Rectal smooth muscle tissue (tissue), 1 donor: ENCODE results near the gene ITGA3.

ENCODE experiments used
- H3K27ac ChIP-seq: one replicate; pipeline ENCODE4 v1.7.0; 2013; ENCODE audit warnings: low read depth, low read length, inconsistent platforms
- H3K27me3 ChIP-seq: one replicate; pipeline ENCODE4 v1.7.0; 2013; ENCODE audit warnings: low read length; ENCODE audit not compliant: control insufficient read depth, insufficient read depth
- H3K36me3 ChIP-seq: one replicate; pipeline ENCODE4 v1.7.0; 2013; ENCODE audit warnings: low read length; ENCODE audit not compliant: control insufficient read depth, insufficient read depth
- H3K4me1 ChIP-seq: one replicate; pipeline ENCODE4 v1.7.0; 2013; ENCODE audit warnings: low read length; ENCODE audit not compliant: control insufficient read depth, insufficient read depth
- H3K4me3 ChIP-seq: one replicate; pipeline ENCODE4 v1.7.0; 2013; ENCODE audit warnings: low read length
- H3K9ac ChIP-seq: one replicate; pipeline ENCODE4 v1.7.0; 2013; ENCODE audit warnings: low read length

Gene ITGA3

DNA sequence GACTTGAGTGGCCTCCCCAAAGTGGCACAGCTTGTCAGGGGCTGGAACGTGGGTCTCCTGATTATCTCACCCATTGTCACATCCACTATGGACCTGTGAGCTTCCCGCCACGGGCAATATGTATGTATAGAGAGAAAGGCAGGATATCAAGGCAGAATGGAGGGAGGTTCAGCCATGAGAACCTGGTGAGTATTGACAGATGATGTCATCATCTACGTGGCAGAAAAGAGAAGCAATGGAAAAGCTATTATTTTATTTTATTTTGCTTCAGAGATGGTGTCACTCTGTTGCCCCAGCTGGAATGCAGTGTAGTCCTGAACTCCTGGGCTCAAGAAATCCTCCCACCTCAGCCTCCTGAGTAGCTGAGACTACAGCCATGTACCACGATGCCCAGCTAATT, 25.8 kb downstream of the ITGA3 start:
- peaks cover 22% of the 10 kb centered on the region for H3K36me3 ChIP-seq
- no peak overlapping the region for H3K27ac ChIP-seq
- H3K9ac ChIP-seq: no peak overlapping the region
- H3K27me3 ChIP-seq: no peaks in the 10 kb centered on the region
- H3K4me3 ChIP-seq: no peak overlapping the region
- no peaks in the 10 kb centered on the region for H3K4me1 ChIP-seq

- H3K4me1 ChIP-seq: no peaks in the 10 kb centered on the region
- H3K9ac ChIP-seq: no peak overlapping the region
- peaks cover 7% of the 10 kb centered on the region for H3K36me3 ChIP-seq
- H3K27me3 ChIP-seq: no peaks in the 10 kb centered on the region
- H3K27ac ChIP-seq: no peak overlapping the region
- H3K4me3 ChIP-seq: no peak overlapping the region
Measured at GRCh38 chr17:50087246-50087911, 31.5 kb downstream of the ITGA3 start.

- Histone ChIP-seq H3K27me3 (no peaks in the 10 kb centered on the region), H3K9ac (no peak overlapping the region)
Measured at GRCh38 chr17:50087912-50088405, 32.0 kb downstream of the ITGA3 start.

DNA sequence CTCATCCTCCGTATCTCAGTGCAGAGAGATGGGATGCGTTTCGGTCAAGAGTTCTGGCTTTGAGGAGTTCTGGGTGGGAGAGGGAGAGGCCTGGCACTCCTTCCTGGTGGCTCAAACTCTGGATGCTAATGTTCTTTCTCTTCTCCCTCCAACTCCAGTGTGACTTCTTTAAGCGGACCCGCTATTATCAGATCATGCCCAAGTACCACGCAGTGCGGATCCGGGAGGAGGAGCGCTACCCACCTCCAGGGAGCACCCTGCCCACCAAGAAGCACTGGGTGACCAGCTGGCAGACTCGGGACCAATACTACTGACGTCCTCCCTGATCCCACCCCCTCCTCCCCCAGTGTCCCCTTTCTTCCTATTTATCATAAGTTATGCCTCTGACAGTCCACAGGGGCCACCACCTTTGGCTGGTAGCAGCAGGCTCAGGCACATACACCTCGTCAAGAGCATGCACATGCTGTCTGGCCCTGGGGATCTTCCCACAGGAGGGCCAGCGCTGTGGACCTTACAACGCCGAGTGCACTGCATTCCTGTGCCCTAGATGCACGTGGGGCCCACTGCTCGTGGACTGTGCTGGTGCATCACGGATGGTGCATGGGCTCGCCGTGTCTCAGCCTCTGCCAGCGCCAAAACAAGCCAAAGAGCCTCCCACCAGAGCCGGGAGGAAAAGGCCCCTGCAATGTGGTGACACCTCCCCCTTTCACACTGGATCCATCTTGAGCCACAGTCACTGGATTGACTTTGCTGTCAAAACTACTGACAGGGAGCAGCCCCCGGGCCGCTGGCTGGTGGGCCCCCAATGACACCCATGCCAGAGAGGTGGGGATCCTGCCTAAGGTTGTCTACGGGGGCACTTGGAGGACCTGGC, 33.3 kb downstream of the ITGA3 start:
- Histone ChIP-seq H3K4me1 (no peaks in the 10 kb centered on the region), H3K4me3 (no peak overlapping the region), H3K9ac (no peak overlapping the region), H3K27ac (no peak overlapping the region), H3K27me3 (no peaks in the 10 kb centered on the region), H3K36me3 (peaks cover 7% of the 10 kb centered on the region)

More at GRCh38 chr17:50087912-50088405, 32.0 kb downstream of the ITGA3 start:
- Histone ChIP-seq H3K4me3 (no peak overlapping the region), H3K27ac (no peak overlapping the region), H3K36me3 (peaks cover 7% of the 10 kb centered on the region), H3K4me1 (no peaks in the 10 kb centered on the region)

DNA sequence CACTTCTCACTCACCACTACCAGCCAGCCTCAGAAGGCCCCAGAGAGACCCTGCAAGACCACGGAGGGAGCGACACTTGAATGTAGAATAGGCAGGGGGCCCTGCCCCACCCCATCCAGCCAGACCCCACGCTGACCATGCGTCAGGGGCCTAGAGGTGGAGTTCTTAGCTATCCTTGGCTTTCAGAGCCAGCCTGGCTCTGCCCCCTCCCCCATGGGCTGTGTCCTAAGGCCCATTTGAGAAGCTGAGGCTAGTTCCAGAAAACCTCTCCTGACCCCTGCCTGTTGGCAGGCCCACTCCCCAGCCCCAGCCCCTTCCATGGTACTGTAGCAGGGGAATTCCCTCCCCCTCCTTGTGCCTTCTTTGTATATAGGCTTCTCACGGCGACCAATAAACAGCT, 34.2 kb downstream of the ITGA3 start:
- Histone ChIP-seq H3K4me1 (peaks cover 2% of the 10 kb centered on the region), H3K27ac (no peak overlapping the region), H3K36me3 (peaks cover 7% of the 10 kb centered on the region), H3K9ac (no peak overlapping the region), H3K27me3 (no peaks in the 10 kb centered on the region), H3K4me3 (no peak overlapping the region)

DNA sequence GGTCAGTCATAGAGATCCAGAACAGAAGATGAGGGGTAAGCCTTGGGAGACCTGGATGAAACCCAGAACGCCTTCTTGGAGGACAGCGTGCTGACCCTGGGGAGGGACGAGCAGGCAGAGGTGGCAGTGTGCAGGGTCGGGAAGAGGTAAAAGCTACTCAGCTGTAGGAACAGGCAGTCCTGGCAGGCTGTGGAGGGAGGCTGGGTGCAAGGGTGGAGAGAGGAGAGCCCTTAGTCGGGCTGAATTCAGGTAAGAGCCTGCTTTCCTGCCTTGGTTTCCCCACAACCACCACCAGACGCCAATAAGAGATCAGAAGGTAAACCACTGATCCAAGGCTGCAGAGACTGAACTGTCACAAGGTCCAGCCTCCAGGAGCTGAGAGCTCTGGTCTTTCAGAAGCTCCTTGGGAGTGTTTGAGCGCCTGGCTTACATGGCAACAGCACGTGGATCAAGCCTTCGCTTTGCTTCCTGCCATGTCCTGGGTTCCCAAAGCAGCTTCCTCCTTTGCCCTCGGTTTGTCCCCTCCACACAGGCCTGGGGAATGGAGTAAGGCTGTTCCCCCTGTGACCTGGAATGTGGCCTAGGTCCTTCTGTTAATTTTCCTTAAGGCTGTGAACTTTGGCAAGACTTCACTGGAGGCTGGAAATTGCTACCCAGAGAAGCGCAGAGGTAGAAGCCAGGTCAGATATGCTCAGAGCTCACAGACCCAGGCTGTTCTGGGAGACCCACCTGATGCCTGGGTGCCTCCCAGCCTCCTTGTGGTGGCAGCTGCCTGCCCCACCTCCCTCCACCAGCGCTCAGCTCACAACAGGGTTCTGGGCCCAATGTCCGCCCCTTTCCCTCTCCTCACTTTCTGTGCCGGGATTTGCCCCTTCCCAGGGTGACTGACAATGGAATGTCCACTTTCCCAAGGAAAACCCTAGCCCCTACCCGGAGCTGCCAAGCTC, 35.3 kb downstream of the ITGA3 start:
- Histone ChIP-seq H3K4me1 (peaks cover 2% of the 10 kb centered on the region), H3K9ac (no peak overlapping the region), H3K4me3 (no peak overlapping the region), H3K27ac (no peak overlapping the region), H3K36me3 (peaks cover 7% of the 10 kb centered on the region), H3K27me3 (no peaks in the 10 kb centered on the region)

- peaks cover 2% of the 10 kb centered on the region for H3K4me1 ChIP-seq
- H3K9ac ChIP-seq: no peak overlapping the region
- no peak overlapping the region for H3K27ac ChIP-seq
- no peaks in the 10 kb centered on the region for H3K27me3 ChIP-seq
- no peak overlapping the region for H3K4me3 ChIP-seq
- H3K36me3 ChIP-seq: peaks cover 7% of the 10 kb centered on the region
Measured at GRCh38 chr17:50091918-50092285, 36.0 kb downstream of the ITGA3 start.

DNA sequence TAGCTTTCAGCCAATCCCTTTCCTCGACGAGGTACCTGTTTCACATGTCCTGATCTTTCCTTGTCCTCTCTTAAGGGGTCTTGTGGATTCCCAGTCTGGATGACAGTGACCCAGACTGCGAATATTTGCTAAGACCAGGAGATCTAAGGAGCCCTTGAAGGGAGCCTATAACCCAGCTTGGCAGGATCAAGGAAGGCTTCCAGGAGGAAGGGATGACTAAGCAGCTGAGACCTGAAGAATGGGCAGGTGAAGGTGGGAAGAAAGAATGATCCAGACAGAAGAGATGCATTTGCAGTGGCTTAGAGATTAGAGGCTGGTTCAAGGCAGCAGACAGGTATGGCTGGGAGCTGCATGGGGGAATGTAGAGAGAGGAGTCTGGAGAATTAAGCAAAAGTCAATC, 37.3 kb downstream of the ITGA3 start:
- Histone ChIP-seq H3K4me3 (no peak overlapping the region), H3K9ac (no peak overlapping the region), H3K36me3 (peaks cover 7% of the 10 kb centered on the region), H3K27ac (no peak overlapping the region), H3K4me1 (peaks cover 2% of the 10 kb centered on the region), H3K27me3 (no peaks in the 10 kb centered on the region)

DNA sequence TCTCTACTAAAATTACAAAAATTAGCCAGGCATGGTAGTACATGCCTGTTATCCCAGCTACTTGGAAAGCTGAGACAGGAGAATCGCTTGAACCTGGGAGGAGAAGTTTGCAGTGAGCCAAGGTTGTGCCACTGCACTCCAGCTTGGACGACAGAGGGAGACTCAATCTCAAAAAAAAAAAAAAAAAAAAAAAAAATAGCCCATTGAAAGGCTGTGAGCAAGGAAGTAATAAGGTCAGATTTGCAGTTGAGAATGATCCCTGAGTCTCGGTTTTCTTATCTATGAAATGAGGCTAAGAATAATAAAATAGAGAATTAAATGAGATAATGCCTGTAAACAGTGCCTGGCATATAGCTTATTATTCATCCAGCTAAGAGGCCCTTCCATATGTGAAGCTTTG, 37.9 kb downstream of the ITGA3 start:
- Histone ChIP-seq H3K9ac (no peak overlapping the region), H3K36me3 (peaks cover 11% of the 10 kb centered on the region), H3K27ac (no peak overlapping the region), H3K4me1 (peaks cover 2% of the 10 kb centered on the region), H3K4me3 (no peak overlapping the region), H3K27me3 (no peaks in the 10 kb centered on the region)

DNA sequence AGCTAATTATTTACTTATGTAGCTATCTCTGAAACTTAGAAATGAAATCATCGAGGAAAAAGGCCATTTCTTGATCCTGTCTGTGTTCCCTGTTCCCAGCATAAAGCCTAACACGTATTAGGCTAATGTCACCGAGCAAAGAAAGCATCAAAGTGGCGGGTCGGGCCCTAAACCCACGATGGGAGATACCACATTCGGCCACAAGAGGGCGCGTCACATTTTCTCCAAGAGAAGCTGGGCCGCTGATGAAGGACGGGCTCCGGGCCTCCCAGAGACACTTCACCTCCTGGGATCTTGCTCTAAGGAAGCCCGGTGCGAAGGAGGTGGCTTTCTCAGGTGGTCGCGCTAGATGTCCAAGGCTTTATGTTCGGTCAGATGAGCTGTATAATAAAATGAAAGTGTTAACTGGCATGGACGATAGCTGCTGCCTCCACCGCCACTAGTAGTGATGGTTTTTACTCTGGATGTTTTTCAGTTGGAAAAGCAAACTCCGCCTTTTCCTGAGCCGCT, 38.4 kb downstream of the ITGA3 start:
- H3K36me3 ChIP-seq: peaks cover 7% of the 10 kb centered on the region

DNA sequence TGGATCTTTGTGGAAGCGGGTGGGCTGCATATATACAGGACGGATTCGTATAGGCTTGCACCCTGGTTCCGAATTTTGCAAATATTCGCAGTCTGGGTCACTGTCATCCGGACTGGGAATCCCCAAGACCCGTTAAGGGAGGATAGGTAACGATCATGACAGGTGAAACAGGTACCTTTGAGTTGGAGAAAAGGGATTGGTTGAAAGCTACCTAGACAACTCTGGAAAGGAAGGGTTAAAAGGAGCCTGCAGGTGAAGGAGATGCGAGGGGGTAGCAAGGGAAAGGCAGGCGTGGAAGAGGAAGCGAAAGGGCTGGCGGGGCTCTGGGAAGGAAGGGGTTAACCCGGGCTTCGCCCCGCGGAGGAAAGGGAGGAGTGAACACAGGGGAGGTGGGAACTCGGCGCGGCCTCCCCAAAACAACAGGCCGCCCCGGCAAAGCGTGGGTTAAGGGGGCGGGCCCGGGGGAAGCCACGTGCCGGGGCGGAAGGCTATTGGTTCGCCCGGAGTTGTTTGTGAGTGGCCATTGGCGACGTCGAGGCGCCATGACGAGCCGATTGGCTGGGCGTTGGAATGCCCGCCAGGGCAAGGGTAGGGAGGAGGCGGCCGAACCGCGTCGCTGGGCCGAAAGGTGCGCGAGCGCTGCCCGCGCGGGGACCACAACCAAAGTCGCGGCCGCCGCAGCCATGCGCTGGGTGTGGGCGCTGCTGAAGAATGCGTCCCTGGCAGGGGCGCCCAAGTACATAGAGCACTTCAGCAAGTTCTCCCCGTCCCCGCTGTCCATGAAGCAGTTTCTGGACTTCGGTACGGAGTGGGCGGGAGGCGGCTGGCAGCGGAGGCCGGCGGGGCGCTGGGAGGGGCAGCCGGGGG, 39.1 kb downstream of the ITGA3 start, which contains the start of gene PDK2:
TSS of gene PDK2 (plus strand) at position 599 of the 867 bp plus-strand sequence. CDS start at position 684, 85 bp downstream.
- Histone ChIP-seq H3K36me3 (peaks cover 6% of the 10 kb centered on the region), H3K4me1 (peaks cover 4% of the 10 kb centered on the region), H3K27ac (peak within 1 kb of the TSS; percentile 86), H3K27me3 (no peaks in the 10 kb centered on the region), H3K4me3 (peak within 1 kb of the TSS; percentile 76), H3K9ac (peak within 1 kb of the TSS; percentile 86)

More for the DNA sequence above, 38.4 kb downstream of the ITGA3 start:
- peaks cover 2% of the 10 kb centered on the region for H3K4me1 ChIP-seq
- H3K9ac ChIP-seq: no peak overlapping the region
- H3K4me3 ChIP-seq: peak overlapping the region; percentile 68
- H3K27me3 ChIP-seq: no peaks in the 10 kb centered on the region
- H3K27ac ChIP-seq: peak overlapping the region; percentile 65
